ENCODE data around the gene KIAA2012. TPM values are rescaled to one million over a fixed set of nuclear protein-coding genes. Genes with fewer than 3 reads are reported as not detected.

Gene KIAA2012
- total RNA-seq, 1 donor from 2014 or later, result not detected

DNA sequence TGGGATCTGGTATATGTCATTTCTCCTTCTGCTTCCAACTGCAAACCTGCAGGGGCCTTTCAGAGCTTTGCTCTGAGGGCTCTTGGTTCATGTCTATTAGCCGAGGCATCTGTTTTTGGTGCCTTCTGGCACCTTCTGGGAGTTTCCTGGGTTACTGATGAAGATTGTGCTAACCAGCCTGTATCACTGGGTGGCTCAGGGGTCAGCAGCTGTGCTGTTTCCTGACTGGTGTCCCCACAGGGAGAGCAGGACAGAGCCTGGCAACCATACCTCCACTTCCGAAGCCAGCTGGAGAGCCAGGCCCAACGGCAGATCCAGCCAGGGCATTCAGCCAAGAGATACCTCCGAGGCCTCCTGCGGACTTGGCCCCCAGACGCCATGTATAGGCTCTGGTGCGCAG, 17.5 kb downstream of the KIAA2012 start:
- no peaks in the 10 kb centered on the region for H3K9me3 Mint-ChIP-seq
- no peak overlapping the region for H3K27ac Mint-ChIP-seq
- peaks cover 17% of the 10 kb centered on the region for H3K4me1 Mint-ChIP-seq
- H3K27me3 Mint-ChIP-seq, result peaks cover 13% of the 10 kb centered on the region
- no peak for DNase-seq
- H3K36me3 Mint-ChIP-seq (ENCODE audit: low read depth), result no peaks in the 10 kb centered on the region
- CTCF ChIA-PET, result no interaction called here
- no peak overlapping the region for H3K4me3 Mint-ChIP-seq
- ATAC-seq (ENCODE audit: low read depth), result no peak
- intact Hi-C loops (cut with micrococcal nuclease), result no loop called here
- POLR2A ChIA-PET, result no interaction called here
- TF ChIP-seq CTCF (IDR thresholded peaks at IDR 0.05), result no peak

DNA sequence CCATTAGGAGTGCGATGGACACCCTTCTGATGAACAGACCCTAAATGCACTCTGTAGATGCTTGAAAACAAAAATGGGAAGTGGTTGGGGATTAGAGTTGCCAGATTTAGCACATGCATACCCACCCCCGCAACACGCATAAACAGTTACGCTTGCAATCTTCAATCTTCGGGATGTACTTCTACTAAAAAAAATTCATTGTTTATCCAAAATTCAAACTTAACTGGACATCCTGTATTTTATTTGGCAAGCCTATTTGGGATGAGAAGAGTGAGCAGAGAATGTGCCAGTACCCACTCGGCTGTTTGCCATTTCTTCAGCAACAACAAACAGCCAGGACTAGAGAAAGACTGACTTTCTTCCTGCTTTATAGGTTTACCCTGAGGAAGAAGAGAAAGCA, 18.4 kb downstream of the KIAA2012 start:
- CTCF ChIA-PET, result no interaction called here
- H3K27ac Mint-ChIP-seq, result no peak overlapping the region
- no peaks in the 10 kb centered on the region for H3K9me3 Mint-ChIP-seq
- TF ChIP-seq CTCF (IDR thresholded peaks at IDR 0.05), result no peak
- DNase-seq, result no peak
- intact Hi-C loops (cut with micrococcal nuclease), result no loop called here
- POLR2A ChIA-PET, result no interaction called here
- ATAC-seq (ENCODE audit: low read depth), result no peak
- H3K4me3 Mint-ChIP-seq, result no peak overlapping the region
- peaks cover 21% of the 10 kb centered on the region for H3K4me1 Mint-ChIP-seq
- H3K27me3 Mint-ChIP-seq, result peaks cover 13% of the 10 kb centered on the region
- no peaks in the 10 kb centered on the region for H3K36me3 Mint-ChIP-seq (ENCODE audit: low read depth)

GRCh38 chr2:202094426-202094986, 21.5 kb downstream of the KIAA2012 start:
- Mint-ChIP-seq H3K36me3 (ENCODE audit: low read depth) (no peaks in the 10 kb centered on the region), H3K4me3 (no peak overlapping the region), H3K9me3 (no peaks in the 10 kb centered on the region), H3K27ac (no peak overlapping the region), H3K4me1 (peaks cover 21% of the 10 kb centered on the region), H3K27me3 (peaks cover 13% of the 10 kb centered on the region)
- TF ChIP-seq CTCF (IDR thresholded peaks at IDR 0.05), result no peak
- intact Hi-C loops (cut with micrococcal nuclease), result no loop called here
- DNase-seq (no peak), ATAC-seq (ENCODE audit: low read depth) (no peak)
- CTCF ChIA-PET, result no interaction called here
- POLR2A ChIA-PET, result no interaction called here

DNA sequence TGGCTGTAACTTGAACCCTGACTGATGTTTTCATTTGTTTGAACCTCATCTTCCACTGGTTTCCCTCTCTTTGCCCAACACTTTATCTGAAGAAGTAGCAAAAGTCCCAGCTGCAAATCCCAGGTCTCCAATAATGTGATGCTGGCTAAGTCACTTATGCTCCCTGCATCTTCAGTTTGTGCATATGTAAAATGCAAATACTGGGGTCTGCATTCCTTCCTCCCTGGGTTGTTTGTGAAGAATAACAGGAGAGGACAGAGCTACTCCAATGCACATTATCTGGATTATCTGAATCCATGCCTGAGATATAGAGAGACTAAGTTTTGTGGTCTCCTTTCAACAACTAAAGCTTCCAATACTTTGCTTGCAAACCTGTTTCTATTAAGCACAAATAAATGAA, 22.2 kb downstream of the KIAA2012 start:
- Mint-ChIP-seq H3K27ac (no peak overlapping the region), H3K4me1 (peaks cover 21% of the 10 kb centered on the region), H3K27me3 (peaks cover 13% of the 10 kb centered on the region), H3K4me3 (no peak overlapping the region), H3K36me3 (ENCODE audit: low read depth) (no peaks in the 10 kb centered on the region), H3K9me3 (no peaks in the 10 kb centered on the region)
- TF ChIP-seq CTCF (IDR thresholded peaks at IDR 0.05), result no peak
- ATAC-seq (ENCODE audit: low read depth) (no peak), DNase-seq (no peak)
- ChIA-PET CTCF (no interaction called here), POLR2A (no interaction called here)
- intact Hi-C loops (cut with micrococcal nuclease), result no loop called here

DNA sequence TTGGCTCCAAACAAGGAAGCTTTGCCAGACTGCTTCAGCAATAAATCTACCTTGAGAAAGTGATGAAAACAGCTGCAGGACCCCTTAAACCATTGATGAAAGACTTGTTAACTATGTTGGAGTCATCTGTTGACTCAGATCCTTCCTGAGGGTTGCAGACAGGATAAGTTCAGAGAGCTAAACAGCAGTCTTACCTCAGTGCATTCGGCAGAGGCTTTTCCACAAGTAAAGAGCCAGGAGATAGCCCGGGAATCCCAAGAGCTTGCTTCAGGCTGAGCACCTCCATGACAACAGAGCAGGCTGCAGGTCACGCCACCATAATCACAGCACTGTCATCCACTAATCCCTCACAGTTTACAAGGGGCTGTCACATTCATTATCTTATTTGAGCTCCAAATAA, 23.7 kb downstream of the KIAA2012 start:
- no peak for ATAC-seq (ENCODE audit: low read depth)
- Mint-ChIP-seq H3K4me3 (no peak overlapping the region), H3K27me3 (peaks cover 8% of the 10 kb centered on the region), H3K27ac (no peak overlapping the region), H3K4me1 (peaks cover 12% of the 10 kb centered on the region), H3K36me3 (ENCODE audit: low read depth) (no peaks in the 10 kb centered on the region), H3K9me3 (no peaks in the 10 kb centered on the region)
- DNase-seq, result no peak
- intact Hi-C loops (cut with micrococcal nuclease), result no loop called here
- no peak for TF ChIP-seq CTCF (IDR thresholded peaks at IDR 0.05)
- ChIA-PET CTCF (no interaction called here), POLR2A (no interaction called here)

Data from activated B cell treated with CpG ODN at 0.5 μM for 24 hours (primary cell).